GM20000 (cell line): ENCODE data around the gene RNU4-1.
A peak's percentile ranks its signal among the peaks of the same experiment; 100 is the strongest.
"Not testable (repeated sequence)": the region's sequence is repeated elsewhere in the genome, so short reads cannot be mapped to it uniquely, and the experiment has no call there.

Source experiments
- DNase-seq: peaks from one replicate; pipeline ENCODE4 v3.0.0; 2012; ENCODE audit warnings: low spot score
- CTCF ChIP-seq: IDR thresholded peaks from 2 replicates; pipeline ENCODE4 v1.5.1; 2012; ENCODE audit warnings: mild to moderate bottlenecking, control low read depth; ENCODE audit errors: extremely low read depth, missing control alignments

Gene RNU4-1

DNA sequence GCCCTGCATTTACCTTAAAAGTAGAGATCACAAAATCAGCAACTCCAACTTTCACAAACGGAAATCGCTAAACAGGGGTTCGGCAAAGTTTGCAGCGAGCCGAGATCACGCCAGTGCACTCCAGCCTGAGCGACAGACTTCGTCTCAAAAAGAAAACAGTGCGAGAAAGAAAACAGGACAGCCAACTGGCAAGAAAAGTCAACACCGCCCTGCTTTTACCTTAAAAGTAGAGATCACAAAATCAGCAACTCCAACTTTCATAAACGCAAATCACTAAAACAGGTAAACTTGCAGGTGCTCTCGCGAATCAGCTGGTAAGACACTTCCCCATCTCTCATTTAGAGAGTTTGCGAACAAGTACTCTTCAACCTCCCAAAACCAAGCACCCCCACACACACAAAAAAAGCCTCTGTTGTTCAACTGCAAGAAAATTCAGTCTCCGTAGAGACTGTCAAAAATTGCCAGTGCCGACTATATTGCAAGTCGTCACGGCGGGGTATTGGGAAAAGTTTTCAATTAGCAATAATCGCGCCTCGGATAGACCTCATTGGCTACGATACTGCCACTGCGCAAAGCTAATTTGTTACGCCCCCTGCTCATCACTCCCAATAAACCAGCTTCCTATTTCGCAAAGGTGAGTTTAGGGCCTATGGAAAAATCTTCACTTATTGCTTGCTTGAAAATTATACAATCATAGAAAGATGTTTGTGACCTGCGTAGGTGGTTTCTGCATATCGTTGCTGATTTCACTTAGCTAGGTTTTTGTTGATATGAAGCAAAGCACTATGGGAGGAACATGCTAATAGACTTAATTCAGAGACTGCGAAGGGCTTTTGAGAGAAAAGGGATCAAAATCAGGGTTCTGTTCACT lies at the start of gene RNU4-1:
Gene RNU4-1, minus strand, starts transcription at position 577 of the 871 bp plus-strand sequence.
- TF ChIP-seq CTCF = no peak
- peak; percentile 52 for DNase-seq

DNA sequence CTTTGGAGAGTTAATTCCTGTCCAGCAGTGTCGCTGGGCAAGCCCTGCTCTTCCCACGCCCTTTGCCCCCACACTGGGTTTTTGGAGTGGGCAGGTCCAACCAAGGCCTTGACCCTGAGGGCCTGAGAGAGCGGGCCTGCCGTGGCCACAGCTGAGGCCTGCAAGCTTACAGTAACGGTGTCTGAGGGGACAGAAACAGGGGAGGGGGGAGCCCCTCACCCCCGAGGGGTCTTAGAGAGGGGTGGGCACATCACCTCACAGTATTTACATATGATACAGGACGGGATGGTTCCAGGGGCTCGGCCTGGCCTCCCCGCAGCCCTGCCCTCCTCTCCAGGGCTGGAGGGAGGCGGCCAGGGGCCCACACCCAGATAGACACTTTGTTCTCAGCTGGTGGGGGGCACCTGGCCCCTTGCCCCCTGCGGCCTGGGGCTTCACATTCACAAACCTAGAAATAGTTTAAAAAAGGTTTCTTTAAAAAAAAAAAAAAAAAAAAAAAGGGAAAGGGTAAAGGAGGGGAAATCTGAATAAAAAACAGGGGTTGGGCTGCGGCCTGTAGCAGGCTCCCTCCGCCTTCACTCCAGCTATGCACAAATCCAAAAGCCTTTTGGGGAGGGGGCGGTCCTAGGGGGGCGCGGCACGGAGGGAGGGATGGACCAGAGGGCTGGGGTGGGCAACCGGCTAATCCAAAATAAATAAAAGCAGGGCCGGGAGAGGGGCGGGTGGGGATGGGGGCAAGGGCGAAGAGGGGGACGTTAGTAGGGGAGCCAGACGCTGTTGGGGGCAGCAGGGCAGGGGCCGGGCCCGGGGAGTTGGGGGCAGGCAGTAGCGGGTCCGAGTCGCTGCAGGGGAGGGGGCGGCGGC lies 49.4 kb upstream of the RNU4-1 start:
- no peak for TF ChIP-seq CTCF
- DNase-seq = no peak

DNA sequence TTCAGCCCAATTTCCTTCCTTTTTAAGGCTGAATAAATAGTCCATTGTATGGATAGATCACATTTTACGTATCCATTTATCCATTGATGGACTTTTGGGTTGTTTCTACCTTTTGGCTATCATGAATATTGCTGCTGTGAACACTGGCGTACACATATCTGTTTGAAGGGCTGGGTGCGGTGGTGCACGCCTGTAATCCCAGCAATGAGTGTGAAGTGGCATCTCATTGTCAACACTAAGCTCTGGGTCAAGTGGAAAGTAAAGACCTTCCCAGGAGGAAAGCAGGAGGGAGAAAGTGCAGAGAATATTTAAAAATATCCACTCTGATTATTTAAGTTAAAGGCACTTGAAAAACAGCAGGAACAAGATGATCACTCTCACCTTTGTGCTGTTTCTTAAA lies 46.2 kb upstream of the RNU4-1 start:
- no peak for DNase-seq
- no peak for TF ChIP-seq CTCF

DNA sequence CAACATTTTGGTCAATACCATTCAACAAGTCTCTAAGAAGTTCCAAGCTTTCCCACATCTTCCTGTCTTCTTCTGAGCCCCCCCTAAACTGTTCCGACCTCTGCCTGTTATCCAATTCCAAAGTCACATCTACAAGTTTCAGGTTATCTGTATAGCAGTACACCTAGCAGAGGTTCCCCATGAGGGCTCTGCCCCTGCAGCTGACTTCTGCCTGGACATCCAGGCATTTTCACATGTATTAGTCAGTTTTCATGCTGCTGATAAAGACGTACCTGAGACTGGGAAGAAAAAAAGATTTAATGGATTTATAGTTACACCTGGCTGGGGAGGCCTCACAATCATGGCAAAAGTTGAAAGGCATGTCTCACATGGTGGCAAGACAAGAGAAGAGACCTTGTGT lies 44.7 kb upstream of the RNU4-1 start:
- no peak for DNase-seq
- no peak for TF ChIP-seq CTCF

- DNase-seq = not testable (repeated sequence)
Measured at GRCh38 chr12:120336392-120336791, 43.4 kb upstream of the RNU4-1 start.

DNA sequence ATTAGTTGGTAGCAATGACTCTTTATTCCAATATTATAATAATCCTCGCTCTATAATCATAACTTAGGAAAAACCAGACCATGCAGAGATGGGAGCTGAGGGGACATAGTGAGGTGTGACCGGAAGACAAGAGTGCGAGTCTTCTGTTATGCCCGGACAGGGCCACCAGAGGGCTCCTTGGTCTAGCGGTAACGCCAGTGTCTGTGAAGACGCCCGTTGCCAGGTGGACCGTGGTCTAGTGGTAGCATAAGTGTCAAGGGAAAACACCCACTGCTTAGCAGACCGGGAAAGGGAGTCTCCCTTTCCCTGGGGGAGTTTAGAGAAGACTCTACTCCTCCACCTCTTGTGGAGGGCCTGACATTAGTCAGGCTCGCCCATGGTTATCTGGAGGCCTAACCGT lies 42.4 kb upstream of the RNU4-1 start:
- peak; percentile 34 for TF ChIP-seq CTCF
- not testable (repeated sequence) for DNase-seq

DNA sequence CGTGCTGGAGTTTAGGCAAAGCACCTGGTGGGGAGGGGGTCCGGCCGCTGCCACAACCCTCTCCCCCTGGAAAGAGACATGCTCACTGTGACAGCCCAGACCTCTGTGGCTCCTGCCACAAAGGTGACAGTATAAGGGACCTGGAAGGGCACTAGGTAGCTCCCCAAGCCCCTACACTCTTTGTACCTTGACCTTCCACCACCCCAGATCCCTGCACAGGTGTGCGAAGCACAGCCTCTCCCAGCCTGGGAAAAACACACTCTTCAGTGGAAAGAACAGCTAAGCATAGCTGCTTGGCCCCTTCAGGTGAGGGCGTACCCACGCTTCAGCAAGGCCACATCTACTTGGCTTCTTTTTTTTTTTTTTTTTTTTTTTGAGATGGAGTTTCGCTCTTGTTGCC lies 39.5 kb upstream of the RNU4-1 start:
- DNase-seq = no peak
- no peak for TF ChIP-seq CTCF
